Suprapubic skin (tissue), 4 donors: ENCODE data around the gene EPHB1. TPM values are rescaled to one million over a fixed set of nuclear protein-coding genes. Genes with fewer than 3 reads are reported as not detected.
"Not testable (repeated sequence)": the region's sequence is repeated elsewhere in the genome, so short reads cannot be mapped to it uniquely, and the experiment has no call there.

ENCODE experiments used
- DNase-seq, 2 donors: peaks; one replicate each; pipeline ENCODE4 v3.0.0-alpha.2; 2019; ENCODE audit warnings: low spot score in 2 of 2
- H3K27ac ChIP-seq: fragments of 200-600 bp; sonication (generic); one replicate; pipeline ENCODE4 v1.5.1; 2019
- H3K27me3 ChIP-seq: fragments of 200-600 bp; sonication (generic); one replicate; pipeline ENCODE4 v1.5.1; 2019
- H3K36me3 ChIP-seq: fragments of 200-600 bp; sonication (generic); one replicate; pipeline ENCODE4 v1.5.1; 2019
- H3K4me1 ChIP-seq: fragments of 200-600 bp; sonication (generic); one replicate; pipeline ENCODE4 v1.5.1; 2019
- H3K4me3 ChIP-seq: fragments of 200-600 bp; sonication (generic); one replicate; pipeline ENCODE4 v1.5.1; 2019; ENCODE audit warnings: mild to moderate bottlenecking
- H3K9me3 ChIP-seq: fragments of 200-600 bp; sonication (generic); one replicate; pipeline ENCODE4 v1.5.1; 2019
- EP300 ChIP-seq: sonication (generic); formaldehyde crosslinking; IDR thresholded peaks from one replicate; pipeline ENCODE4 v1.6.1; 2017; ENCODE audit warnings: antibody characterized with exemption
- POLR2A ChIP-seq, 2 donors: fragments of 450-650 bp; IDR thresholded peaks; one replicate each; pipeline ENCODE4 v1.6.1; 2017; ENCODE audit warnings: antibody characterized with exemption in 2 of 2, mild to moderate bottlenecking in 2 of 2, moderate library complexity in 2 of 2
- POLR2AphosphoS5 ChIP-seq, 3 donors: sonication (generic); formaldehyde crosslinking; IDR thresholded peaks; one replicate each; pipeline ENCODE4 v1.6.1; 2017; ENCODE audit warnings: antibody characterized with exemption in 3 of 3
- whole genome bisulfite sequencing: methylation state at CpG from one replicate; pipeline ENCODE4 v1.1.5; 2018; 5-methylcytosine and 5-hydroxymethylcytosine counted together
- total RNA-seq, 4 donors: library from RNA; depleted of rRNA; stranded (reverse); fragments of >200 nt; gene quantifications; one replicate each; pipeline ENCODE4 v1.1.0, GENCODE V29; 2016
- TF ChIP-seq, protein P1 (sequence below), 2 donors: fragments of 200-600 bp in 1 of 2; fragments of 450-650 bp in 1 of 2; sonication (generic) in 1 of 2; IDR thresholded peaks; one replicate each; pipeline ENCODE4 v1.5.1; 2016 to 2019; ENCODE audit warnings: antibody characterized with exemption in 2 of 2, mild to moderate bottlenecking in 1 of 2, moderate library complexity in 1 of 2

Gene EPHB1
- total RNA-seq, 4 donors from 2014 or later = 8.5 to 30.7 (median 18.5) TPM

DNA sequence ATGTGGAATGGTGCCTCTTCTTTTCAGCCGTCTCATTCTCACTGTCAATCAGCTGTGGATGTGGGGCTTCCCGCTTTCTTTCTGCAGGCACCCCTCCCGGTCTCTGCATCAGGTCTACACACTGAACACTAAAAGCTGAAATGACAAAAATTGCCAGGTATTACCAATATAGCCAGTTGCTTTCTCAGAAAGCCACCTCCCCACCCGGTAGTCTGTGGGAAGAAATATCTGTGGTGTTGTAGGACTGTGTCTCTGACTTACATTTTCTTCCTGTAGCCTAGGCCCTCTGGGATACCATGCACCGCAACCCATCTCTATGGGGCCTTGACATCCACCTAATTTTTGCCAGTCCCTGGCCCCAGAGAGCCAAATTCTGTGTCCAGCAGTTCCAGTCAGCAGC, 19.2 kb upstream of the EPHB1 start:
- H3K27ac ChIP-seq = no peak overlapping the region
- WGBS = 90% methylated on average over 5 of the region's 5 CpGs
- no peak overlapping the region for H3K4me3 ChIP-seq
- DNase-seq = no peak
- H3K4me1 ChIP-seq = no peaks in the 10 kb centered on the region
- no peaks in the 10 kb centered on the region for H3K36me3 ChIP-seq
- no peaks in the 10 kb centered on the region for H3K27me3 ChIP-seq
- no peaks in the 10 kb centered on the region for H3K9me3 ChIP-seq
- TF ChIP-seq, protein P1, sequence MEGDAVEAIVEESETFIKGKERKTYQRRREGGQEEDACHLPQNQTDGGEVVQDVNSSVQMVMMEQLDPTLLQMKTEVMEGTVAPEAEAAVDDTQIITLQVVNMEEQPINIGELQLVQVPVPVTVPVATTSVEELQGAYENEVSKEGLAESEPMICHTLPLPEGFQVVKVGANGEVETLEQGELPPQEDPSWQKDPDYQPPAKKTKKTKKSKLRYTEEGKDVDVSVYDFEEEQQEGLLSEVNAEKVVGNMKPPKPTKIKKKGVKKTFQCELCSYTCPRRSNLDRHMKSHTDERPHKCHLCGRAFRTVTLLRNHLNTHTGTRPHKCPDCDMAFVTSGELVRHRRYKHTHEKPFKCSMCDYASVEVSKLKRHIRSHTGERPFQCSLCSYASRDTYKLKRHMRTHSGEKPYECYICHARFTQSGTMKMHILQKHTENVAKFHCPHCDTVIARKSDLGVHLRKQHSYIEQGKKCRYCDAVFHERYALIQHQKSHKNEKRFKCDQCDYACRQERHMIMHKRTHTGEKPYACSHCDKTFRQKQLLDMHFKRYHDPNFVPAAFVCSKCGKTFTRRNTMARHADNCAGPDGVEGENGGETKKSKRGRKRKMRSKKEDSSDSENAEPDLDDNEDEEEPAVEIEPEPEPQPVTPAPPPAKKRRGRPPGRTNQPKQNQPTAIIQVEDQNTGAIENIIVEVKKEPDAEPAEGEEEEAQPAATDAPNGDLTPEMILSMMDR (IDR thresholded peaks at IDR 0.05) = no peak
- TF ChIP-seq POLR2A (IDR thresholded peaks at IDR 0.05) (no peak), POLR2AphosphoS5 (IDR thresholded peaks at IDR 0.05) (no peak), EP300 (no peak)

DNA sequence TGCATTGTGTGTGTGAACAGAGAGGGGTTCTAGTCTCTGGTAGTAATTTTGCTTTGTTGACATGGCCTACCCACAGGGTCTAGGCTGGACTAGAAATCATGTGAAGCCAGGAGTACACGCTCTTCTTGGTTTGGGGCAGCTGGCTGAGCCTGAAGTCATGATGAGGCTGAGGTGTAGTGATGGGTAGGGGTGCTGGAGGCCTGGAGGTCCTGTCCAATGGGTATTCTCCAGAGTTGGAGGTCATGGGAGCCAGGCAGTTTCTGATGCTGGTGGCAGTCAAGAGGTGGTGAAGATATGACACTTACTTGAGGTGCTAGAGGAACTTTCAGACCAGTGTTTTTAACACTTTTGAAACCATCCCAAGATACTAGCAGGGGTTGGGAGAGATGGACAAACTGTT, 18.5 kb upstream of the EPHB1 start:
- no peak overlapping the region for H3K27ac ChIP-seq
- H3K9me3 ChIP-seq = no peaks in the 10 kb centered on the region
- no peaks in the 10 kb centered on the region for H3K36me3 ChIP-seq
- H3K4me1 ChIP-seq = no peaks in the 10 kb centered on the region
- H3K4me3 ChIP-seq = no peak overlapping the region
- 100% methylated on average over 1 of the region's 1 CpG for WGBS
- no peak for DNase-seq
- no peak for TF ChIP-seq POLR2A (IDR thresholded peaks at IDR 0.05)
- no peak for TF ChIP-seq EP300
- TF ChIP-seq POLR2AphosphoS5 (IDR thresholded peaks at IDR 0.05) = no peak
- H3K27me3 ChIP-seq = no peaks in the 10 kb centered on the region

DNA sequence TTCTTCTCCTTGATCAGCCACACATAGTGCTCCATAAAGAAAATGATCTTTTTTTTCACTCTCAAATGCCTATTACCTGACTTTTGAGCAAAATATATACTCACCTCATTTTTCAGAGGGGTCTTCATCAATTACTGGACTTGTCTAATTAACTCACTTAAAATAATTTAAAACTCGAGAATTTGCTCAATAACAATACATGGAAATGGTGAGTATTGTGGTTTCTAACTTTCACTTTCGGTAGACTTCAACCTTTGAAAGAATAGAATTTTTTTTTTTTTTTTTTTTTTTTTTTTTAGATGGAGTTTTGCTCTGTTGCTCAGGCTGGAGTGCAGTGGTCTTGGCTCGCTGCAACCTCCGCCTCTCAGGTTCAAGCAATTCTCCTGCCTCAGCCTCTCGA, 17.7 kb upstream of the EPHB1 start:
- WGBS = 84% methylated on average over 5 of the region's 5 CpGs
- no peak overlapping the region for H3K27ac ChIP-seq
- no peaks in the 10 kb centered on the region for H3K4me1 ChIP-seq
- H3K36me3 ChIP-seq = no peaks in the 10 kb centered on the region
- no peak overlapping the region for H3K4me3 ChIP-seq
- DNase-seq = no peak
- no peaks in the 10 kb centered on the region for H3K9me3 ChIP-seq
- TF ChIP-seq POLR2A (IDR thresholded peaks at IDR 0.05) (no peak), EP300 (no peak), POLR2AphosphoS5 (IDR thresholded peaks at IDR 0.05) (no peak)
- no peaks in the 10 kb centered on the region for H3K27me3 ChIP-seq

DNA sequence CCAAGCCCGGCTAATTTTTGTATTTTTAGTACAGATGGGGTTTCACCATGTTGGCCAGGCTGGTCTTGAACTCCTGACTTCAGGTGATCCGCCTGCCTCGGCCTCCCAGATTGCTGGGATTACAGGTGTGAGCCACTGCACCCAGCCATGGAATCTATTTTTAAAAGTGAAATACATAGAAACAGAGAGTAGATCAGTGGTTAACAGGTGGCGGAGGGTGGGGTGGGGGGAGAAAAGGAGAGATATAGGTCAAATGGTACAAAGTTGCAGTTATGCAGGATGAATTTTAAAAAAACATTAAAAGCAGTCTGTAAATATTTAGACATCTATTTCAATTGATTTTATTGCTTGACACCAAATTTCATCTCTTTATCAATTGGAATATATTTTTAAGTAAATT, 6.8 kb upstream of the EPHB1 start:
- not testable (repeated sequence) for H3K4me3 ChIP-seq, DNase-seq, H3K27me3 ChIP-seq, H3K9me3 ChIP-seq, H3K4me1 ChIP-seq, H3K36me3 ChIP-seq, H3K27ac ChIP-seq
- WGBS = 95% methylated on average over 4 of the region's 4 CpGs

GRCh38 chr3:134790065-134790464, 5.0 kb upstream of the EPHB1 start:
- Histone ChIP-seq H3K36me3 (no peaks in the 10 kb centered on the region), H3K9me3 (no peaks in the 10 kb centered on the region), H3K4me1 (peaks cover 5% of the 10 kb centered on the region), H3K27ac (no peak overlapping the region), H3K4me3 (no peak overlapping the region), H3K27me3 (no peaks in the 10 kb centered on the region)
- TF ChIP-seq EP300 = no peak
- no peak for DNase-seq
- 87% methylated on average over 2 of the region's 2 CpGs for WGBS

- Histone ChIP-seq H3K27me3 (peaks cover 19% of the 10 kb centered on the region), H3K4me1 (peaks cover 25% of the 10 kb centered on the region), H3K4me3 (no peak overlapping the region), H3K27ac (no peak overlapping the region), H3K9me3 (no peaks in the 10 kb centered on the region), H3K36me3 (no peaks in the 10 kb centered on the region)
- DNase-seq = no peak
- TF ChIP-seq, protein P1 (IDR thresholded peaks at IDR 0.05) = no peak
- TF ChIP-seq POLR2AphosphoS5 (IDR thresholded peaks at IDR 0.05) (no peak), EP300 (no peak), POLR2A (IDR thresholded peaks at IDR 0.05) (no peak)
- WGBS = 95% methylated on average over 8 of the region's 8 CpGs
Observed at GRCh38 chr3:134791992-134792391, 3.1 kb upstream of the EPHB1 start.

GRCh38 chr3:134792700-134793099, 2.4 kb upstream of the EPHB1 start:
- no peak overlapping the region for H3K4me3 ChIP-seq
- H3K36me3 ChIP-seq = no peaks in the 10 kb centered on the region
- 93% methylated on average over 4 of the region's 4 CpGs for WGBS
- no peak overlapping the region for H3K27ac ChIP-seq
- H3K4me1 ChIP-seq = peaks cover 32% of the 10 kb centered on the region
- no peak for DNase-seq
- no peaks in the 10 kb centered on the region for H3K9me3 ChIP-seq
- TF ChIP-seq POLR2AphosphoS5 (IDR thresholded peaks at IDR 0.05) = no peak
- TF ChIP-seq, protein P1 (IDR thresholded peaks at IDR 0.05) = no peak
- TF ChIP-seq POLR2A (IDR thresholded peaks at IDR 0.05) = no peak
- TF ChIP-seq EP300 = no peak
- peaks cover 26% of the 10 kb centered on the region for H3K27me3 ChIP-seq
